GM04503 (cell line): ENCODE results near the gene CBX7.

Experiments used
- DNase-seq: peaks from one replicate; pipeline ENCODE4 v3.0.0-alpha.2; 2012; ENCODE audit warnings: low read depth

CBX7 gene

GRCh38 chr22:39091126-39092081 is 61.1 kb downstream of the CBX7 start:
- DNase-seq, result no peak

- no peak for DNase-seq
These were observed 61.9 kb downstream of the CBX7 start for GRCh38 chr22:39090426-39091064.

- no peak for DNase-seq
These were observed 62.6 kb downstream of the CBX7 start for GRCh38 chr22:39089928-39090327.

GRCh38 chr22:39088685-39089032 is 63.8 kb downstream of the CBX7 start:
- DNase-seq, result no peak

- DNase-seq, result no peak
These were observed 64.4 kb downstream of the CBX7 start for GRCh38 chr22:39087881-39088684.

GRCh38 chr22:39087098-39087497 is 65.4 kb downstream of the CBX7 start:
- DNase-seq, result no peak

- no peak for DNase-seq
These were observed 67.8 kb downstream of the CBX7 start for GRCh38 chr22:39084666-39085065.

- DNase-seq, result no peak
These were observed 69.0 kb downstream of the CBX7 start for GRCh38 chr22:39083212-39084165.

- DNase-seq, result no peak
These were observed 70.9 kb downstream of the CBX7 start for GRCh38 chr22:39081598-39081997.

GRCh38 chr22:39081016-39081415 is 71.5 kb downstream of the CBX7 start:
- no peak for DNase-seq
